ENCODE data around the gene DAD1. TPM values are rescaled to one million over a fixed set of nuclear protein-coding genes. Genes with fewer than 3 reads are reported as not detected.

Gene DAD1
- total and polyA plus RNA-seq, 9 donors: 117 to 310 (median 143) TPM

DNA sequence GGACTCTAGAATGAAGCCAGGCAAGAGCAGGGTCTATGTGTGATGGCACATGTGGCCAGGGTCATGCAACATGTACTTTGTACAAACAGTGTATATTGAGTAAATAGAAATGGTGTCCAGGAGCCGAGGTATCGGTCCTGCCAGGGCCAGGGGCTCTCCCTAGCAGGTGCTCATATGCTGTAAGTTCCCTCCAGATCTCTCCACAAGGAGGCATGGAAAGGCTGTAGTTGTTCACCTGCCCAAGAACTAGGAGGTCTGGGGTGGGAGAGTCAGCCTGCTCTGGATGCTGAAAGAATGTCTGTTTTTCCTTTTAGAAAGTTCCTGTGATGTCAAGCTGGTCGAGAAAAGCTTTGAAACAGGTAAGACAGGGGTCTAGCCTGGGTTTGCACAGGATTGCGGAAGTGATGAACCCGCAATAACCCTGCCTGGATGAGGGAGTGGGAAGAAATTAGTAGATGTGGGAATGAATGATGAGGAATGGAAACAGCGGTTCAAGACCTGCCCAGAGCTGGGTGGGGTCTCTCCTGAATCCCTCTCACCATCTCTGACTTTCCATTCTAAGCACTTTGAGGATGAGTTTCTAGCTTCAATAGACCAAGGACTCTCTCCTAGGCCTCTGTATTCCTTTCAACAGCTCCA, 39.6 kb downstream of the DAD1 start:
- no peak for TF ChIP-seq EP300 (IDR thresholded peaks at IDR 0.05)
- TF ChIP-seq, protein P1, sequence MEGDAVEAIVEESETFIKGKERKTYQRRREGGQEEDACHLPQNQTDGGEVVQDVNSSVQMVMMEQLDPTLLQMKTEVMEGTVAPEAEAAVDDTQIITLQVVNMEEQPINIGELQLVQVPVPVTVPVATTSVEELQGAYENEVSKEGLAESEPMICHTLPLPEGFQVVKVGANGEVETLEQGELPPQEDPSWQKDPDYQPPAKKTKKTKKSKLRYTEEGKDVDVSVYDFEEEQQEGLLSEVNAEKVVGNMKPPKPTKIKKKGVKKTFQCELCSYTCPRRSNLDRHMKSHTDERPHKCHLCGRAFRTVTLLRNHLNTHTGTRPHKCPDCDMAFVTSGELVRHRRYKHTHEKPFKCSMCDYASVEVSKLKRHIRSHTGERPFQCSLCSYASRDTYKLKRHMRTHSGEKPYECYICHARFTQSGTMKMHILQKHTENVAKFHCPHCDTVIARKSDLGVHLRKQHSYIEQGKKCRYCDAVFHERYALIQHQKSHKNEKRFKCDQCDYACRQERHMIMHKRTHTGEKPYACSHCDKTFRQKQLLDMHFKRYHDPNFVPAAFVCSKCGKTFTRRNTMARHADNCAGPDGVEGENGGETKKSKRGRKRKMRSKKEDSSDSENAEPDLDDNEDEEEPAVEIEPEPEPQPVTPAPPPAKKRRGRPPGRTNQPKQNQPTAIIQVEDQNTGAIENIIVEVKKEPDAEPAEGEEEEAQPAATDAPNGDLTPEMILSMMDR (IDR thresholded peaks at IDR 0.05): no peak
- TF ChIP-seq POLR2A (IDR thresholded peaks at IDR 0.05): no peak
- 91 to 96% (median 91%) methylated on average over 6 of the region's 6 CpGs for WGBS, 3 donors
- DNase-seq: no peak
- no peaks in the 10 kb centered on the region for H3K36me3 ChIP-seq
- no peaks in the 10 kb centered on the region for H3K27me3 ChIP-seq
- H3K27ac ChIP-seq: no peak overlapping the region
- H3K9me3 ChIP-seq: no peaks in the 10 kb centered on the region
- peaks cover 2% of the 10 kb centered on the region for H3K4me1 ChIP-seq (ENCODE audit: insufficient read depth)
- intact Hi-C loops (cut with DNase I): loop anchor here in 1 of 4 donors (5.0 kb wide), 1 partner anchor 162 kb away; no protein-coding TSS in a partner anchor
- no peak overlapping the region for H3K4me3 ChIP-seq

DNA sequence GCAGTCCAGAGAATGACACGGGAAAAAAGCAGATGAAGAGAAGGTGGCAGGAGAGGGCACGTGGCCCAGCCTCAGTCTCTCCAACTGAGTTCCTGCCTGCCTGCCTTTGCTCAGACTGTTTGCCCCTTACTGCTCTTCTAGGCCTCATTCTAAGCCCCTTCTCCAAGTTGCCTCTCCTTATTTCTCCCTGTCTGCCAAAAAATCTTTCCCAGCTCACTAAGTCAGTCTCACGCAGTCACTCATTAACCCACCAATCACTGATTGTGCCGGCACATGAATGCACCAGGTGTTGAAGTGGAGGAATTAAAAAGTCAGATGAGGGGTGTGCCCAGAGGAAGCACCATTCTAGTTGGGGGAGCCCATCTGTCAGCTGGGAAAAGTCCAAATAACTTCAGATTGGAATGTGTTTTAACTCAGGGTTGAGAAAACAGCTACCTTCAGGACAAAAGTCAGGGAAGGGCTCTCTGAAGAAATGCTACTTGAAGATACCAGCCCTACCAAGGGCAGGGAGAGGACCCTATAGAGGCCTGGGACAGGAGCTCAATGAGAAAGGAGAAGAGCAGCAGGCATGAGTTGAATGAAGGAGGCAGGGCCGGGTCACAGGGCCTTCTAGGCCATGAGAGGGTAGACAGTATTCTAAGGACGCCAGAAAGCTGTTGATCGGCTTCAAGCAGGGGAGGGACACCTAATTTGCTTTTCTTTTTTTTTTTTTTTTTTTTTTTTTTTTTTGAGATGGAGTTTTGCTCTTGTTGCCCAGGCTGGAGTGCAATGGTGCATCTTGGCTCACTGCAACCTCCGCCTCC, 40.9 kb downstream of the DAD1 start:
- TF ChIP-seq EP300 (IDR thresholded peaks at IDR 0.05): no peak
- TF ChIP-seq, protein P1 (IDR thresholded peaks at IDR 0.05): no peak
- no peak for TF ChIP-seq POLR2A (IDR thresholded peaks at IDR 0.05)
- no peak for DNase-seq
- no peak overlapping the region for H3K4me3 ChIP-seq
- no peaks in the 10 kb centered on the region for H3K9me3 ChIP-seq
- WGBS, 3 donors: 78 to 91% (median 86%) methylated on average over 8 of the region's 8 CpGs
- H3K27me3 ChIP-seq: no peaks in the 10 kb centered on the region
- H3K4me1 ChIP-seq (ENCODE audit: insufficient read depth): peaks cover 2% of the 10 kb centered on the region
- intact Hi-C loops (cut with DNase I): loop anchor here in 1 of 4 donors (5.0 kb wide), 1 partner anchor 161 kb away; no protein-coding TSS in a partner anchor
- H3K27ac ChIP-seq: no peak overlapping the region
- H3K36me3 ChIP-seq: no peaks in the 10 kb centered on the region

DNA sequence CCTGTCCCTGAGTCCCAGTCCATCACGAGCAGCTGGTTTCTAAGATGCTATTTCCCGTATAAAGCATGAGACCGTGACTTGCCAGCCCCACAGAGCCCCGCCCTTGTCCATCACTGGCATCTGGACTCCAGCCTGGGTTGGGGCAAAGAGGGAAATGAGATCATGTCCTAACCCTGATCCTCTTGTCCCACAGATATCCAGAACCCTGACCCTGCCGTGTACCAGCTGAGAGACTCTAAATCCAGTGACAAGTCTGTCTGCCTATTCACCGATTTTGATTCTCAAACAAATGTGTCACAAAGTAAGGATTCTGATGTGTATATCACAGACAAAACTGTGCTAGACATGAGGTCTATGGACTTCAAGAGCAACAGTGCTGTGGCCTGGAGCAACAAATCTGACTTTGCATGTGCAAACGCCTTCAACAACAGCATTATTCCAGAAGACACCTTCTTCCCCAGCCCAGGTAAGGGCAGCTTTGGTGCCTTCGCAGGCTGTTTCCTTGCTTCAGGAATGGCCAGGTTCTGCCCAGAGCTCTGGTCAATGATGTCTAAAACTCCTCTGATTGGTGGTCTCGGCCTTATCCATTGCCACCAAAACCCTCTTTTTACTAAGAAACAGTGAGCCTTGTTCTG, 41.6 kb downstream of the DAD1 start:
- intact Hi-C loops (cut with DNase I): loop anchor here in 1 of 4 donors (5.0 kb wide), 1 partner anchor 160 kb away; no protein-coding TSS in a partner anchor
- H3K27me3 ChIP-seq: no peaks in the 10 kb centered on the region
- H3K4me1 ChIP-seq (ENCODE audit: insufficient read depth): peaks cover 2% of the 10 kb centered on the region
- no peak overlapping the region for H3K27ac ChIP-seq
- no peak for DNase-seq
- no peaks in the 10 kb centered on the region for H3K9me3 ChIP-seq
- WGBS, 3 donors: 89 to 91% (median 90%) methylated on average over 9 of the region's 9 CpGs
- TF ChIP-seq EP300 (IDR thresholded peaks at IDR 0.05): no peak
- no peak for TF ChIP-seq POLR2A (IDR thresholded peaks at IDR 0.05)
- H3K4me3 ChIP-seq: no peak overlapping the region
- H3K36me3 ChIP-seq: no peaks in the 10 kb centered on the region

DNA sequence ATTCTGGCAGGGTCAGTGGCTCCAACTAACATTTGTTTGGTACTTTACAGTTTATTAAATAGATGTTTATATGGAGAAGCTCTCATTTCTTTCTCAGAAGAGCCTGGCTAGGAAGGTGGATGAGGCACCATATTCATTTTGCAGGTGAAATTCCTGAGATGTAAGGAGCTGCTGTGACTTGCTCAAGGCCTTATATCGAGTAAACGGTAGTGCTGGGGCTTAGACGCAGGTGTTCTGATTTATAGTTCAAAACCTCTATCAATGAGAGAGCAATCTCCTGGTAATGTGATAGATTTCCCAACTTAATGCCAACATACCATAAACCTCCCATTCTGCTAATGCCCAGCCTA, 42.3 kb downstream of the DAD1 start:
- Histone ChIP-seq H3K36me3 (no peaks in the 10 kb centered on the region), H3K4me3 (no peak overlapping the region), H3K27ac (peak overlapping the region in 1 of 2 donors; percentile 16), H3K9me3 (no peaks in the 10 kb centered on the region), H3K4me1 (ENCODE audit: insufficient read depth) (peaks cover 2% of the 10 kb centered on the region), H3K27me3 (no peaks in the 10 kb centered on the region)
- intact Hi-C loops (cut with DNase I): loop anchor here in 1 of 4 donors (5.0 kb wide), 1 partner anchor 159 kb away; no protein-coding TSS in a partner anchor
- DNase-seq: no peak
- TF ChIP-seq, protein P1 (IDR thresholded peaks at IDR 0.05): no peak
- TF ChIP-seq POLR2A (IDR thresholded peaks at IDR 0.05) (no peak), EP300 (IDR thresholded peaks at IDR 0.05) (no peak)
- WGBS, 3 donors: 68 to 82% (median 80%) methylated on average over 3 of the region's 3 CpGs
